HepG2 (cell line): ENCODE measurements around the gene HSPB9. TPM values are rescaled to one million over a fixed set of nuclear protein-coding genes. Genes with fewer than 3 reads are reported as not detected.

Experiments
- ATAC-seq: fragments of 200-7000 bp; cut with Tn5 transposase; 3 replicates; pipeline ENCODE4 v1.9.1; 2020; ENCODE audit warnings: mild to moderate bottlenecking, moderate library complexity
- BruUV-seq: library from RNA; stranded (reverse); fragments of 400-500 nt; replicated peaks from 2 replicates; lab custom pipeline; 2021; lab: Mats Ljungman, UMichigan
- CTCF ChIA-PET: fragments of 300-600 bp; formaldehyde crosslinking; extraction: SDS; loops from one replicate; lab custom pipeline; 2021; ENCODE audit warnings: low total read pairs, inconsistent platforms, low intra/inter-chr PET ratio; lab: Yijun Ruan, JAX
- POLR2A ChIA-PET: fragments of 350-600 bp; sonication (Branson Sonifier 250); formaldehyde crosslinking; loops from one replicate; lab custom pipeline; 2020; ENCODE audit warnings: antibody characterized with exemption, inconsistent platforms; lab: Yijun Ruan, JAX
- DNase-seq: peaks from one replicate; pipeline ENCODE4 v3.0.0-alpha.2; 2015; ENCODE audit warnings: low spot score
- FAIRE-seq: peaks from 3 replicates; lab custom pipeline; 2011; peaks lifted over from hg19 to GRCh38; lab: Jason Lieb, UNC
- H2AFZ ChIP-seq: one replicate; pipeline ENCODE4 v1.6.1; 2011; ENCODE audit warnings: low read length, inconsistent platforms
- H3K27ac ChIP-seq: fragments of 300-600 bp; 3 replicates; pipeline ENCODE4 v1.8.0; 2011; ENCODE audit warnings: mixed run types, mild to moderate bottlenecking, mixed read lengths, low read length, inconsistent platforms; ENCODE audit not compliant: insufficient read depth; ENCODE audit errors: extremely low read length
- H3K27me3 ChIP-seq, 2 experiments: fragments of 200-600 bp in 1 of 2; 2 replicates in 1 of 2; 3 replicates in 1 of 2; pipeline versions ENCODE4 v1.6.0 to v1.8.0; 2011; ENCODE audit warnings: low read length in 2 of 2, mild to moderate bottlenecking in 2 of 2, moderate library complexity in 2 of 2, inconsistent platforms in 1 of 2; ENCODE audit not compliant: insufficient read depth in 2 of 2, control insufficient read depth in 1 of 2
- H3K36me3 ChIP-seq, 2 experiments: fragments of 200-600 bp in 1 of 2; replicated peaks in 1 of 2; 2 replicates in 1 of 2; 3 replicates in 1 of 2; pipeline versions ENCODE4 v1.5.1 to v1.8.0; 2011; ENCODE audit warnings: low read length in 2 of 2, inconsistent platforms in 1 of 2; ENCODE audit not compliant: insufficient read depth in 2 of 2, control insufficient read depth in 1 of 2
- H3K4me1 ChIP-seq: 2 replicates; pipeline ENCODE4 v1.5.1; 2012; ENCODE audit warnings: low read length, inconsistent platforms; ENCODE audit not compliant: insufficient read depth
- H3K4me2 ChIP-seq: 2 replicates; pipeline ENCODE4 v1.6.0; 2011; ENCODE audit warnings: low read depth, low read length, inconsistent platforms
- H3K4me3 ChIP-seq, 3 experiments: fragments of 200-600 bp in 1 of 3; sonication (generic), shearing (Covaris generic) in 1 of 3; replicated peaks in 1 of 3; 2 replicates each; pipeline ENCODE4 v1.5.1; 2011 to 2016; ENCODE audit warnings: low read length in 3 of 3, inconsistent platforms in 2 of 3, low read depth in 2 of 3, mild to moderate bottlenecking in 2 of 3, control low read depth in 1 of 3, mixed read lengths in 1 of 3; ENCODE audit not compliant: insufficient read depth in 1 of 3
- H3K79me2 ChIP-seq: one replicate; pipeline ENCODE4 v1.6.1; 2011; ENCODE audit warnings: low read length, inconsistent platforms; ENCODE audit not compliant: insufficient read depth
- H3K9ac ChIP-seq: 2 replicates; pipeline ENCODE4 v1.6.0; 2011; ENCODE audit warnings: mild to moderate bottlenecking, low read depth, low read length, inconsistent platforms; ENCODE audit not compliant: insufficient read depth
- H3K9me3 ChIP-seq: 2 replicates; pipeline ENCODE4 v1.5.1; 2012; ENCODE audit warnings: mild to moderate bottlenecking, low read length
- H4K20me1 ChIP-seq: 2 replicates; pipeline ENCODE4 v1.6.0; 2011; ENCODE audit warnings: inconsistent platforms, mild to moderate bottlenecking, low read length, moderate library complexity; ENCODE audit not compliant: insufficient read depth
- HNRNPL ChIP-seq: fragments of 200-400 bp; formaldehyde crosslinking; IDR thresholded peaks from 2 replicates; pipeline ENCODE4 v1.6.1; 2017; ENCODE audit warnings: mild to moderate bottlenecking, low read depth, low read length
- MEIS1 ChIP-seq: sonication (generic); formaldehyde crosslinking; IDR thresholded peaks from 2 replicates; pipeline ENCODE4 v1.9.0; 2021; ENCODE audit warnings: mild to moderate bottlenecking, missing genetic modification reagents, moderate library complexity, borderline replicate concordance
- MNT ChIP-seq: fragments of 450-650 bp; IDR thresholded peaks from 2 replicates; pipeline ENCODE4 v1.6.1; 2016
- PHF21A ChIP-seq: sonication (generic); formaldehyde crosslinking; IDR thresholded peaks from 2 replicates; pipeline ENCODE4 v1.5.0; 2020; ENCODE audit warnings: mild to moderate bottlenecking, missing genetic modification reagents
- PTBP1 ChIP-seq: fragments of 200-400 bp; formaldehyde crosslinking; IDR thresholded peaks from 2 replicates; pipeline ENCODE4 v1.6.1; 2018; ENCODE audit warnings: low read length, low read depth; ENCODE audit not compliant: poor library complexity, severe bottlenecking
- SUZ12 ChIP-seq: fragments of 150-350 bp; IDR thresholded peaks from 2 replicates; pipeline ENCODE4 v1.6.1; 2014; ENCODE audit warnings: low read depth, low read length
- ZC3H13 ChIP-seq: sonication (generic); formaldehyde crosslinking; IDR thresholded peaks from 2 replicates; pipeline ENCODE4 v1.8.1; 2023; ENCODE audit warnings: mild to moderate bottlenecking, missing genetic modification reagents, moderate library complexity
- WGBS: methylation state at CpG from one replicate; pipeline ENCODE4 v1.1.6; 2017; ENCODE audit warnings: low lambda C conversion rate; 5-methylcytosine and 5-hydroxymethylcytosine counted together
- in situ Hi-C: cut with HindIII; loops from 2 replicates; pipeline ENCODE4 v1.10.0; 2017; ENCODE audit warnings: low pct_unique_long_range_greater_than_20kb; ENCODE audit not compliant: extremely low pct_ligation_motif_present
- intact Hi-C: fragments of 100-400 bp; cut with micrococcal nuclease; formaldehyde crosslinking; loops from one replicate; pipeline ENCODE4 v1.10.0; 2022; ENCODE audit not compliant: unreplicated experiment
- polyA plus RNA-seq, 8 experiments: library from polyadenylated mRNA; depleted of rRNA in 3 of 8; stranded (reverse) in 7 of 8; unstranded in 1 of 8; fragments of >200 nt; fragmentation: Illumina TruSeq in 4 of 8; extraction: Trizol in 4 of 8; gene quantifications; 2 replicates each; pipeline versions ENCODE4 v1.2.1 to v1.2.3, GENCODE V29; 2011 to 2016; ENCODE audit warnings: low read depth in 4 of 8, missing spikeins in 1 of 8, mixed read lengths in 1 of 8; ENCODE audit not compliant: insufficient read depth in 1 of 8
- total RNA-seq, 5 experiments: library from RNA; depleted of rRNA; stranded (reverse); fragments of >200 nt; fragmentation: Illumina TruSeq; extraction: Trizol; gene quantifications; 2 replicates each; pipeline ENCODE4 v1.2.3, GENCODE V29; 2016; ENCODE audit warnings: low read depth in 1 of 5
- TF ChIP-seq, protein P1 (sequence below): sonication (generic); formaldehyde crosslinking; IDR thresholded peaks from 2 replicates; pipeline ENCODE4 v1.5.1; 2020; ENCODE audit warnings: mild to moderate bottlenecking, missing genetic modification reagents, moderate library complexity

The HSPB9 gene
- total and polyA plus RNA-seq, 2 of the 13 experiments (the other 11 are each of a cell fraction or from before 2014, with no cell fraction given): 0.05 to 0.24 TPM

- intact Hi-C loops (no loop called here), in situ Hi-C loops (loop anchor here (5.0 kb wide), 2 partner anchors 84 to 149 kb away; no protein-coding TSS in a partner anchor)
- FAIRE-seq (no peak), ATAC-seq (no peak), DNase-seq (no peak)
- H3K27ac ChIP-seq: no peak overlapping the region
- H3K4me3 ChIP-seq: no peak overlapping the region
- TF ChIP-seq MNT (peak; percentile 58), ZC3H13 (CRISPR knock-in tag) (peak; percentile 31; the same call in 1 of the 2 replicates), SUZ12 (no peak), HNRNPL (0 out of 2 replicates have a peak, but pooled peaks have one; percentile 35)
- no peak overlapping the region for H2AFZ ChIP-seq
- H3K4me2 ChIP-seq: peak overlapping the region; percentile 78
- no peaks in the 10 kb centered on the region for H4K20me1 ChIP-seq
- 62% methylated on average over 11 of the region's 11 CpGs for WGBS
- H3K9ac ChIP-seq: 0 out of 2 replicates have a peak overlapping the region, but pooled peaks have one; percentile 71
- H3K27me3 ChIP-seq: no peaks in the 10 kb centered on the region
- no peaks in the 10 kb centered on the region for H3K79me2 ChIP-seq
- ChIA-PET CTCF (no interaction called here), POLR2A (interaction anchor here (1.2 to 2.4 kb wide), 5 partner anchors 10 to 85 kb away, joined by 3 to 34 read pairs (median 3); partner anchors contain the start of gene KAT2A)
- H3K36me3 ChIP-seq: peaks cover 2 to 10% of the 10 kb centered on the region in 2 experiments; a peak in 3 of 5 replicates
- no TSS peak for BruUV-seq
- no peaks in the 10 kb centered on the region for H3K9me3 ChIP-seq
- peaks cover 38% of the 10 kb centered on the region for H3K4me1 ChIP-seq
Measured at GRCh38 chr17:42111265-42111636, 11.4 kb upstream of the HSPB9 start.

- Histone ChIP-seq H3K4me2 (peak overlapping the region; percentile 78), H3K27me3 (no peaks in the 10 kb centered on the region), H3K4me3 (peak overlapping the region; percentile 43 to 73 (median 55); a peak in 5 of 6 replicates), H3K9ac (peak overlapping the region; percentile 71), H3K4me1 (peaks cover 40% of the 10 kb centered on the region), H3K79me2 (no peaks in the 10 kb centered on the region), H4K20me1 (no peaks in the 10 kb centered on the region), H2AFZ (no peak overlapping the region), H3K9me3 (no peaks in the 10 kb centered on the region), H3K27ac (peak overlapping the region; percentile 51), H3K36me3 (peaks cover 4 to 15% of the 10 kb centered on the region in 2 experiments; a peak in 4 of 5 replicates)
- ChIA-PET CTCF (interaction anchor here (1.3 kb wide), 1 partner anchor 45 kb away, joined by 3 read pairs; no protein-coding TSS in a partner anchor), POLR2A (interaction anchor here (0.6 to 2.4 kb wide), 20 partner anchors 9 to 181 kb away, joined by 3 to 34 read pairs (median 4); partner anchors contain the start of genes CNP, DNAJC7, KAT2A and ODAD4)
- ATAC-seq: peak; percentile 38
- in situ Hi-C loops: loop anchor here (5.0 kb wide), 2 partner anchors 85 to 150 kb away; no protein-coding TSS in a partner anchor
- 29% methylated on average over 10 of the region's 12 CpGs for WGBS
- no peak for FAIRE-seq
- intact Hi-C loops: no loop called here
- BruUV-seq: no TSS peak
- no peak for DNase-seq
- TF ChIP-seq PTBP1 (no peak), MEIS1 (CRISPR knock-in tag) (no peak), PHF21A (no peak)
- TF ChIP-seq, protein P1, sequence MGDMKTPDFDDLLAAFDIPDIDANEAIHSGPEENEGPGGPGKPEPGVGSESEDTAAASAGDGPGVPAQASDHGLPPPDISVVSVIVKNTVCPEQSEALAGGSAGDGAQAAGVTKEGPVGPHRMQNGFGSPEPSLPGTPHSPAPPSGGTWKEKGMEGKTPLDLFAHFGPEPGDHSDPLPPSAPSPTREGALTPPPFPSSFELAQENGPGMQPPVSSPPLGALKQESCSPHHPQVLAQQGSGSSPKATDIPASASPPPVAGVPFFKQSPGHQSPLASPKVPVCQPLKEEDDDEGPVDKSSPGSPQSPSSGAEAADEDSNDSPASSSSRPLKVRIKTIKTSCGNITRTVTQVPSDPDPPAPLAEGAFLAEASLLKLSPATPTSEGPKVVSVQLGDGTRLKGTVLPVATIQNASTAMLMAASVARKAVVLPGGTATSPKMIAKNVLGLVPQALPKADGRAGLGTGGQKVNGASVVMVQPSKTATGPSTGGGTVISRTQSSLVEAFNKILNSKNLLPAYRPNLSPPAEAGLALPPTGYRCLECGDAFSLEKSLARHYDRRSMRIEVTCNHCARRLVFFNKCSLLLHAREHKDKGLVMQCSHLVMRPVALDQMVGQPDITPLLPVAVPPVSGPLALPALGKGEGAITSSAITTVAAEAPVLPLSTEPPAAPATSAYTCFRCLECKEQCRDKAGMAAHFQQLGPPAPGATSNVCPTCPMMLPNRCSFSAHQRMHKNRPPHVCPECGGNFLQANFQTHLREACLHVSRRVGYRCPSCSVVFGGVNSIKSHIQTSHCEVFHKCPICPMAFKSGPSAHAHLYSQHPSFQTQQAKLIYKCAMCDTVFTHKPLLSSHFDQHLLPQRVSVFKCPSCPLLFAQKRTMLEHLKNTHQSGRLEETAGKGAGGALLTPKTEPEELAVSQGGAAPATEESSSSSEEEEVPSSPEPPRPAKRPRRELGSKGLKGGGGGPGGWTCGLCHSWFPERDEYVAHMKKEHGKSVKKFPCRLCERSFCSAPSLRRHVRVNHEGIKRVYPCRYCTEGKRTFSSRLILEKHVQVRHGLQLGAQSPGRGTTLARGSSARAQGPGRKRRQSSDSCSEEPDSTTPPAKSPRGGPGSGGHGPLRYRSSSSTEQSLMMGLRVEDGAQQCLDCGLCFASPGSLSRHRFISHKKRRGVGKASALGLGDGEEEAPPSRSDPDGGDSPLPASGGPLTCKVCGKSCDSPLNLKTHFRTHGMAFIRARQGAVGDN (CRISPR knock-in tag): no peak; the same call in none of the 2 replicates
Measured at GRCh38 chr17:42111871-42112551, 10.6 kb upstream of the HSPB9 start.
